Epidermal melanocyte (primary cell): ENCODE results near the gene MUSTN1.

Experiments
- DNase-seq: peaks from one replicate; pipeline ENCODE4 v3.0.0; 2011; ENCODE audit warnings: low spot score; ENCODE audit not compliant: insufficient read length

The MUSTN1 gene

DNA sequence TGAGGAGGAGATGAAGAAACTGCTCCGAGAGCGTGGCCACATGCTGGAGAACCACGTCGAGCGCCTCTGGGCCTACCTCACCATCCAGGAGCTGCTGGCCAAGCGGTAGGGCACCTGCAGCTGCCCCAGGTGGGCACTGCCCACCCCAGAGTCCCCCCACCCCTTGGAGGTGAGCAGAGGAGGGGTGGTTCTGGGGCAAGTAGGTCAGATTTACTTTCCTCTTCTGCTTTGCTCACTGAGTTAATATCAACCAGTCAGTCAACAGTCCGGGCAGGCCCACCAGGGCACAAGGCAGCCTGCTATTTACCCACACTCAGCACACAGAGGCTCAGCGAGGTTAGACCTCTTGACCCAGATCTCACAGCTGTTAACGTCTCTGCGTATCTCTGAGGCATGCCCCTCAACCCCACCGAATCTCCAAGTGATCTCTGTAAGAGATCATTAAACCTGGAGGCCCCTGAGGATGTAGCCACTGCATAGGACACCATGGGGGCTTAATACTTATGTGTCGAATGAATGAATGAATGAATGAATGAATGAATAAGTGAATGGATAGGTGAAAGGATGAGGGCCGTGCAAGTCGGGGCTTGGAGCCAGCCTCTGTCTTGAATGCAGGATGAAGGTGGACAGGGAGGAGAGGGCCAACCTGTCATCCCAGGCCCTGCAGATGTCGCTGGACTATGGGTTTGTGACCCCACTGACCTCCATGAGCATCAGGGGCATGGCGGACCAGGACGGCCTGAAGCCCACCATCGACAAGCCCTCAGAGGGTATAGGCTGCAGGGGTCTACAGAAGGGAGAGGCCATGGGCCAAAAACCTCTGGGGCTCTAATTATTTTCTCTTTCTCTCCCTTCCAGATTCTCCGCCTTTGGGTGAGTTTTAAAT, 48.2 kb downstream of the MUSTN1 start:
- no peak for DNase-seq

- DNase-seq, result no peak
Observed at GRCh38 chr3:52784931-52785590, 49.8 kb downstream of the MUSTN1 start.

DNA sequence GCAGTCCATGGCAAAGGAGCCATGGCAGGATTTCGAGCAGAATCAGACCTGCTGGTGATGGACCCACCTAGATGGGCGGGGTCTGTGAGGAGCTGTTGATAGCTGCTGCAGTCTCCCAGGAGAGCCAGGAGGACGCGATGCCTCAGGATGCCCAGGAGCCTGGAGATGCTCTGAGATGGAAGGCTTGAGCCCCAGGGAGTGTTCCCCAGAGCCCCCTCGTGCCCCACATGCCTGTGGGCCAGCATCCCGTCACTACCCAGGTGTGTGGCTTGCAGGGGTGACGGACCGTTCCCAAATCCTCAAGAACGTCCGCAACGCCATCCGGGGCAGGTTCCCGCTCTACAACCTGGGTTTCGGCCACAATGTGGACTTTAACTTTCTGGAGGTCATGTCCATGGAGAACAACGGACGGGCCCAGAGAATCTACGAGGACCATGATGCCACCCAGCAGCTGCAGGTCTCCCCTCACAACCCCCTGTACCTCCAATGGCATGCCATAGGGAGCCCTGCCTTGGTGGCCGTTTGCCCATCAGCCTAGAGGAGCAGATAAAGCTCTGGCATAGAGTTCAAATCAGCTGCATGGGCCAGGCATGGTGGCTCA, 50.7 kb downstream of the MUSTN1 start:
- no peak for DNase-seq

DNA sequence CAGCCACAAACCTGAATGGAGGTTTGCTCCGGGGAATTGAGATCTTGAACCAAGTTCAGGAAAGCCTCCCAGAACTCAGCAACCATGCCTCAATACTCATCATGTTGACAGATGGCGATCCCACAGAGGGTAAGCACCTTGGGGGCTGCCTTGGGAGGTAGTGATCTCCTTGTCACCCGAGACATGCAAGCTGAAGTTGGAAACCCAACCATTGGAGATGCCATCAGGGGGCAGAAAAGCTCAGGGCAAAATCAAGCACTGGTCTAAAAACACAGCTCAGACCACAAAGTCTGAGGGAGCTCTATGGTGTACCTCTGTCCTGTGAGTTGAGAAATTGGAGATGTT, 51.6 kb downstream of the MUSTN1 start:
- DNase-seq, result no peak
